Glutamatergic neuron (in vitro differentiated cells): ENCODE results near the gene WDR37. TPM values are rescaled to one million over a fixed set of nuclear protein-coding genes. Genes with fewer than 3 reads are reported as not detected.
"Not testable (repeated sequence)": the region's sequence is repeated elsewhere in the genome, so short reads cannot be mapped to it uniquely, and the experiment has no call there.

Experiments used
- DNase-seq: peaks from one replicate; pipeline ENCODE4 v3.0.0; 2022
- H3K27ac Mint-ChIP-seq: one replicate; pipeline ENCODE4 v1.8.0; 2020; ENCODE audit warnings: mild to moderate bottlenecking, mixed read lengths, inconsistent platforms; ENCODE audit not compliant: unreplicated experiment
- H3K27me3 Mint-ChIP-seq: one replicate; pipeline ENCODE4 v1.8.0; 2020; ENCODE audit warnings: mild to moderate bottlenecking, moderate library complexity, mixed read lengths, inconsistent platforms; ENCODE audit not compliant: unreplicated experiment
- H3K36me3 Mint-ChIP-seq: one replicate; pipeline ENCODE4 v1.8.0; 2020; ENCODE audit warnings: mild to moderate bottlenecking, mixed read lengths, inconsistent platforms; ENCODE audit not compliant: unreplicated experiment
- H3K4me1 Mint-ChIP-seq: one replicate; pipeline ENCODE4 v1.8.0; 2020; ENCODE audit warnings: mild to moderate bottlenecking, low read depth, mixed read lengths, inconsistent platforms; ENCODE audit not compliant: unreplicated experiment
- H3K4me3 Mint-ChIP-seq: one replicate; pipeline ENCODE4 v1.8.0; 2020; ENCODE audit warnings: mild to moderate bottlenecking, mixed read lengths, inconsistent platforms; ENCODE audit not compliant: unreplicated experiment
- H3K9me3 Mint-ChIP-seq: one replicate; pipeline ENCODE4 v1.8.0; 2020; ENCODE audit warnings: mild to moderate bottlenecking, moderate library complexity, mixed read lengths, inconsistent platforms; ENCODE audit not compliant: unreplicated experiment
- CTCF ChIP-seq: fragments of 200-600 bp; sonication (generic); IDR thresholded peaks from one replicate; pipeline ENCODE4 v1.5.0; 2021; ENCODE audit not compliant: partially characterized antibody, unreplicated experiment
- total RNA-seq: library from RNA; stranded (reverse); fragmentation: NEBNext Ultra II Directional; extraction: Animal tissue kit (Norgen Biotek cat#: 25700); gene quantifications from one replicate; pipeline ENCODE4 v1.2.1, GENCODE V29; 2021; ENCODE audit not compliant: unreplicated experiment

Gene WDR37
- total RNA-seq, 1 donor from 2014 or later: 27.8 TPM

GRCh38 chr10:1063232-1063865 is 7.2 kb downstream of the WDR37 start:
- peaks cover 7% of the 10 kb centered on the region for H3K9me3 Mint-ChIP-seq
- DNase-seq: no peak
- H3K4me3 Mint-ChIP-seq: peak overlapping the region; percentile 76
- H3K4me1 Mint-ChIP-seq: peaks cover 42% of the 10 kb centered on the region
- no peaks in the 10 kb centered on the region for H3K36me3 Mint-ChIP-seq
- TF ChIP-seq CTCF: no peak
- peaks cover 2% of the 10 kb centered on the region for H3K27me3 Mint-ChIP-seq
- H3K27ac Mint-ChIP-seq: peak overlapping the region; percentile 93

GRCh38 chr10:1064964-1065247 is 8.7 kb downstream of the WDR37 start:
- H3K27ac Mint-ChIP-seq: peak overlapping the region; percentile 93
- DNase-seq: no peak
- no peaks in the 10 kb centered on the region for H3K36me3 Mint-ChIP-seq
- no peak overlapping the region for H3K4me3 Mint-ChIP-seq
- peaks cover 42% of the 10 kb centered on the region for H3K4me1 Mint-ChIP-seq
- peaks cover 2% of the 10 kb centered on the region for H3K27me3 Mint-ChIP-seq
- peaks cover 7% of the 10 kb centered on the region for H3K9me3 Mint-ChIP-seq
- no peak for TF ChIP-seq CTCF

- not testable (repeated sequence) for DNase-seq, H3K36me3 Mint-ChIP-seq, H3K9me3 Mint-ChIP-seq, H3K27ac Mint-ChIP-seq, H3K4me3 Mint-ChIP-seq, H3K27me3 Mint-ChIP-seq
- peaks cover 38% of the 10 kb centered on the region for H3K4me1 Mint-ChIP-seq
Observed at GRCh38 chr10:1066734-1067133, 10.5 kb downstream of the WDR37 start.

- Mint-ChIP-seq H3K27ac (no peak overlapping the region), H3K27me3 (no peaks in the 10 kb centered on the region), H3K36me3 (no peaks in the 10 kb centered on the region), H3K4me3 (no peak overlapping the region), H3K4me1 (peaks cover 26% of the 10 kb centered on the region), H3K9me3 (peaks cover 6% of the 10 kb centered on the region)
- DNase-seq: no peak
- TF ChIP-seq CTCF: no peak
Observed at GRCh38 chr10:1068380-1069361, 12.5 kb downstream of the WDR37 start.

DNA sequence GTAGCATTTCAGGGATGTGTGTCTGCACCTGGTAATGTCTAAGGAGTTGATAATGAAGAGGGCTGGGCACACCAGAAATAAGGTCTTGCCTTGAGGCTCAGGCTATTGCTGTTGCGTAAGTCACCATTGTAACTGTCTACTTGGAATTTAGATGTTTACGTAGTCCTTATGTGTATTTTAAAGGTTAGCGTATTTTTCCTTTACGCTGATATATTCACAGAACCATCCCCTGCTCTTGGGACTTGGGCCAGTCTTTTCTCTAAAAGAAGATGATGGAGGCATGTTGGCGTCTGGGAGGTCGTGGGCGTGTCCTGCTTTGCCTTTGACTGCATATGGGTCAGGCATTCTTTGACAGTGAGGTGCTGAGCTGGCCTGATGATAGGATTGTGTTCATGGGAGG is 14.7 kb downstream of the WDR37 start:
- peak overlapping the region; percentile 1 for H3K4me3 Mint-ChIP-seq
- DNase-seq: no peak
- TF ChIP-seq CTCF: no peak
- peak overlapping the region; percentile 14 for H3K27ac Mint-ChIP-seq
- H3K4me1 Mint-ChIP-seq: peaks cover 18% of the 10 kb centered on the region
- no peaks in the 10 kb centered on the region for H3K36me3 Mint-ChIP-seq
- H3K9me3 Mint-ChIP-seq: no peaks in the 10 kb centered on the region
- peaks cover 2% of the 10 kb centered on the region for H3K27me3 Mint-ChIP-seq
